Spleen (tissue), 11 donors: ENCODE results near the gene BEST3. TPM values are rescaled to one million over a fixed set of nuclear protein-coding genes. Genes with fewer than 3 reads are reported as not detected.

Experiments used
- DNase-seq: peaks from one replicate; pipeline ENCODE4 v3.0.0-alpha.2; 2020
- H3K27ac ChIP-seq, 8 donors: fragments of 200-600 bp; sonication (generic) in 7 of 8; 1 replicate in 4 of 8; 2 replicates in 4 of 8; pipeline versions ENCODE4 v1.5.0 to v1.8.0; 2016 to 2021; ENCODE audit warnings: inconsistent platforms in 4 of 8, mild to moderate bottlenecking in 4 of 8, moderate library complexity in 1 of 8
- H3K27me3 ChIP-seq, 7 donors: fragments of 200-600 bp; sonication (generic) in 6 of 7; replicated peaks in 1 of 7; 1 replicate in 4 of 7; 2 replicates in 3 of 7; pipeline versions ENCODE4 v1.5.0 to v1.8.0; 2016 to 2021; ENCODE audit warnings: inconsistent platforms in 3 of 7, mild to moderate bottlenecking in 1 of 7
- H3K36me3 ChIP-seq, 6 donors: fragments of 200-600 bp; sonication (generic) in 5 of 6; 1 replicate in 4 of 6; 2 replicates in 2 of 6; pipeline versions ENCODE4 v1.5.0 to v1.8.0; 2016 to 2021; ENCODE audit warnings: inconsistent platforms in 2 of 6
- H3K4me1 ChIP-seq, 6 donors: fragments of 200-600 bp; sonication (generic) in 5 of 6; 1 replicate in 3 of 6; 2 replicates in 3 of 6; pipeline versions ENCODE4 v1.5.0 to v1.8.0; 2016 to 2021; ENCODE audit warnings: inconsistent platforms in 3 of 6
- H3K4me3 ChIP-seq, 8 donors: fragments of 200-600 bp; sonication (generic) in 7 of 8; 1 replicate in 4 of 8; 2 replicates in 4 of 8; pipeline versions ENCODE4 v1.5.0 to v1.8.0; 2016 to 2021; ENCODE audit warnings: inconsistent platforms in 4 of 8, mild to moderate bottlenecking in 4 of 8, moderate library complexity in 2 of 8
- H3K9me3 ChIP-seq, 8 donors: fragments of 200-600 bp; sonication (generic) in 7 of 8; 1 replicate in 4 of 8; 2 replicates in 4 of 8; pipeline versions ENCODE4 v1.5.0 to v1.8.0; 2016 to 2021; ENCODE audit warnings: inconsistent platforms in 4 of 8
- CTCF ChIP-seq, 11 experiments: fragments of 200-600 bp in 7 of 11; fragments of 450-650 bp in 4 of 11; sonication (generic) in 4 of 11; IDR thresholded peaks in 8 of 11; conservative IDR thresholded peaks in 3 of 11; 1 replicate in 7 of 11; 2 replicates in 4 of 11; pipeline versions ENCODE4 v1.4.0 to v1.8.0; 2016 to 2021; ENCODE audit warnings: antibody characterized with exemption in 11 of 11, inconsistent platforms in 4 of 11, mild to moderate bottlenecking in 1 of 11
- POLR2A ChIP-seq, 3 donors: fragments of 450-650 bp; IDR thresholded peaks; one replicate each; pipeline ENCODE4 v1.5.1; 2017; ENCODE audit warnings: antibody characterized with exemption in 3 of 3, mild to moderate bottlenecking in 1 of 3
- POLR2AphosphoS5 ChIP-seq, 3 donors: sonication (generic); formaldehyde crosslinking; IDR thresholded peaks; one replicate each; pipeline ENCODE4 v1.5.1; 2017; ENCODE audit warnings: antibody characterized with exemption in 3 of 3
- WGBS, 5 donors: extraction: QIAGEN DNeasy Blood & Tissue Kit in 3 of 5; methylation state at CpG; one replicate each; pipeline versions ENCODE4 v1.1.5 to v1.1.7; 2013 to 2018; 5-methylcytosine and 5-hydroxymethylcytosine counted together
- intact Hi-C: fragments of 100-400 bp; cut with DNase I; formaldehyde crosslinking; loops from one replicate; pipeline ENCODE4 v1.15.0; 2023; ENCODE audit warnings: low total_unique reads
- polyA plus RNA-seq, 3 donors: library from polyadenylated mRNA; stranded (reverse); fragments of 200-250 nt; gene quantifications; one replicate each; pipeline ENCODE4 v1.2.1, GENCODE V29; 2013
- total RNA-seq, 7 donors: library from RNA; depleted of rRNA in 3 of 7; stranded (reverse); fragments of >200 nt in 3 of 7; fragmentation: NEBNext Ultra II Directional in 4 of 7; extraction: Animal tissue kit (Norgen Biotek cat#: 25700) in 4 of 7; gene quantifications; one replicate each; pipeline versions ENCODE4 v1.1.0 to v1.2.1, GENCODE V29; 2016 to 2021
- donor health status: healthy with polysubstance abuse.
- donor health status: DM: no; HTN: no; CAD: no; lungs with moderate emphysema.
- donor health status: DM: no; HTN: no; CAD: no.
- donor health status: Bipolar disorder and iron deficiency.
- donor health status: healthy.
- donor health status: DM: no; HTN: no; CAD: no.
- donor health status: DM: yes; HTN: yes; CAD: no.

The BEST3 gene
- total and polyA plus RNA-seq, 10 donors: 0.14 TPM; not detected in 9

- no peaks in the 10 kb centered on the region for H3K9me3 ChIP-seq
- H3K36me3 ChIP-seq: no peaks in the 10 kb centered on the region
- H3K27me3 ChIP-seq: no peaks in the 10 kb centered on the region
- H3K27ac ChIP-seq: no peak overlapping the region
- H3K4me3 ChIP-seq: no peak overlapping the region
- peaks cover 0 to 10% (median 0%) of the 10 kb centered on the region in 6 donors for H3K4me1 ChIP-seq
- 63 to 85% (median 68%) methylated on average over 4 of the region's 4 CpGs for WGBS, 5 donors
- no peak for DNase-seq
- TF ChIP-seq POLR2AphosphoS5 (IDR thresholded peaks at IDR 0.05) (no peak), POLR2A (IDR thresholded peaks at IDR 0.05) (no peak), CTCF (IDR thresholded peaks at IDR 0.05 in 8 of 11, conservative IDR thresholded peaks at IDR 0.05 in 3 of 11) (no peak)
- intact Hi-C loops: no loop called here
These were observed 11.7 kb downstream of the BEST3 start for GRCh38 chr12:69687390-69687789.

GRCh38 chr12:69686731-69687130 lies 12.4 kb downstream of the BEST3 start:
- intact Hi-C loops: no loop called here
- Histone ChIP-seq H3K27me3 (no peaks in the 10 kb centered on the region), H3K36me3 (no peaks in the 10 kb centered on the region), H3K9me3 (no peaks in the 10 kb centered on the region), H3K27ac (no peak overlapping the region), H3K4me1 (peaks cover 0 to 10% (median 0%) of the 10 kb centered on the region in 6 donors), H3K4me3 (no peak overlapping the region)
- DNase-seq: no peak
- TF ChIP-seq POLR2AphosphoS5 (IDR thresholded peaks at IDR 0.05) (no peak), CTCF (IDR thresholded peaks at IDR 0.05 in 8 of 11, conservative IDR thresholded peaks at IDR 0.05 in 3 of 11) (no peak), POLR2A (IDR thresholded peaks at IDR 0.05) (no peak)
- WGBS, 5 donors: 85 to 95% (median 91%) methylated on average over 2 of the region's 2 CpGs

GRCh38 chr12:69685810-69686209 lies 13.3 kb downstream of the BEST3 start:
- TF ChIP-seq CTCF (IDR thresholded peaks at IDR 0.05 in 8 of 11, conservative IDR thresholded peaks at IDR 0.05 in 3 of 11) (no peak), POLR2A (IDR thresholded peaks at IDR 0.05) (no peak), POLR2AphosphoS5 (IDR thresholded peaks at IDR 0.05) (no peak)
- 82 to 90% (median 88%) methylated on average over 2 of the region's 2 CpGs for WGBS, 5 donors

GRCh38 chr12:69684466-69684865 lies 14.6 kb downstream of the BEST3 start:
- Histone ChIP-seq H3K9me3 (no peaks in the 10 kb centered on the region), H3K36me3 (no peaks in the 10 kb centered on the region), H3K27me3 (no peaks in the 10 kb centered on the region), H3K4me3 (no peak overlapping the region), H3K27ac (no peak overlapping the region), H3K4me1 (peaks cover 0 to 10% (median 0%) of the 10 kb centered on the region in 6 donors)
- intact Hi-C loops: no loop called here
- 40 to 60% (median 55%) methylated on average over 2 of the region's 2 CpGs for WGBS, 5 donors
- TF ChIP-seq POLR2AphosphoS5 (IDR thresholded peaks at IDR 0.05): no peak
- no peak for TF ChIP-seq CTCF (IDR thresholded peaks at IDR 0.05 in 8 of 11, conservative IDR thresholded peaks at IDR 0.05 in 3 of 11)
- no peak for TF ChIP-seq POLR2A (IDR thresholded peaks at IDR 0.05)
- no peak for DNase-seq

More at GRCh38 chr12:69685810-69686209, 13.3 kb downstream of the BEST3 start:
- intact Hi-C loops: no loop called here
- H3K4me1 ChIP-seq: peaks cover 0 to 10% (median 0%) of the 10 kb centered on the region in 6 donors
- H3K27ac ChIP-seq: no peak overlapping the region
- H3K4me3 ChIP-seq: no peak overlapping the region
- no peak for DNase-seq
- no peaks in the 10 kb centered on the region for H3K9me3 ChIP-seq
- no peaks in the 10 kb centered on the region for H3K36me3 ChIP-seq
- H3K27me3 ChIP-seq: no peaks in the 10 kb centered on the region
